ENCODE measurements around the gene TBL1X.

TBL1X gene

DNA sequence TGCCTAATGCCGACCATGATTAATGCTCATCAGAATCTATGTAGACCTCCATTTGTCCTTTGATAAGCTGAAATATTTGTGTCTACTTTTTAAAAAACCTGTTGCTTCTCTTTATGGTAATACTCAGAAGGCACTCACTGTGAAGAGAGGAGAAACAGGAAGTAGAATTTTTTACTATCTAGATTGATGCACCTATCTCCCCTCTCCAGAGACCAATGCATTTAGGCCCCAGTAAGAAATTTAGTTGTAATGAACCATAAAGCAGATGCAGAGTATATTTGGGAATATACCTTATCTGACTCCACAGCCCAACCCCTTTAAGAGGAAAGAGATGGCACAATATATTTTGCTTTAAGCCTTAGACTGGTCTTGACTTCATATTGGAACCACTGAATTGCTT lies 11.1 kb downstream of the TBL1X start:
- TF ChIP-seq CTCF (IDR thresholded peaks at IDR 0.05): no peak
- no peaks in the 10 kb centered on the region for H3K27me3 ChIP-seq (ENCODE audit: control insufficient read depth, insufficient read depth, low read length)
- no peak overlapping the region for H3K4me3 ChIP-seq (ENCODE audit: low read depth, low read length)
- H3K79me2 ChIP-seq: no peaks in the 10 kb centered on the region
- no peak overlapping the region for H3K4me2 ChIP-seq (ENCODE audit: low read length)
- no peak overlapping the region for H3K9ac ChIP-seq
- H3K9me3 ChIP-seq (ENCODE audit: control insufficient read depth, low read length): no peaks in the 10 kb centered on the region
- H2AFZ ChIP-seq: no peak overlapping the region
- peaks cover 5% of the 10 kb centered on the region for H3K4me1 ChIP-seq
- H3K36me3 ChIP-seq (ENCODE audit: control insufficient read depth, insufficient read depth, low read length): no peaks in the 10 kb centered on the region
- no peak overlapping the region for H3K27ac ChIP-seq

DNA sequence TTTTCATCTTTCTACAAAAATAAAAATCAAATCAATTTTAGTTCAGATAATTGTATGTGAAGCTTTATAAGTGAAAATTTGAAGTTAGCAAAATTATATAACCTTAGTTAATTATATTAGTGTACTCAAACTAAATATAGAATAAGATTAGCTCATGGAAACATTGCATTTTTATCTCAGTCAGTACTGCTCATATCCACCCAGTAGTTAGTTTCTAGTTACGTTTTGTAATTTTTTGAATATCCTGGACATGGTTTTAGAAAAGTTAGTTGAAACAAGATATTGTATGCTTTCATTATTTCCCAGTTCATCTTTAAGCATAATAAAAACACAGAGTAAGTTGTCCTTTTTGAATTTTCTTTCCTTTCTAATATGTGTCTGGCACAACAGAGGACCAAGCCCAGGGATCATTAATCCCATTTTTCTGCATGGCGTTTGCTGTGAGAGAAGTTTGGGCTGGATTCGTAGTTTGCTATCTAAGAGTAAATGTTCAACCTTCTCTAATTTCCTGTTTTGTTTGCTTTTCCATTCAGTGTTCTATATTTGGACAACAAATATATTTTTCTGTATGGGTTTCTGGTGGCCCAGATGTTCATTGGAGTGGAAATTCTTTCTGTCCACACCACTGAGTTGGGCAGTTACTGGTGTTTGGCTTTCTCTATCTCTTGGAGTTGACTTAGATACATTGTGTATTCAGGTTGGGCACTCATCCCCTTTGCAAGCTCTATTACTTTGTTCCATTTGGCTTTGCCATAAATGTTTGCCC lies 12.1 kb downstream of the TBL1X start:
- H3K4me1 ChIP-seq: no peaks in the 10 kb centered on the region
- no peak for TF ChIP-seq CTCF (IDR thresholded peaks at IDR 0.05)
- H2AFZ ChIP-seq: no peak overlapping the region
- H3K4me2 ChIP-seq (ENCODE audit: low read length): no peak overlapping the region
- no peak overlapping the region for H3K4me3 ChIP-seq (ENCODE audit: low read depth, low read length)
- H3K9me3 ChIP-seq (ENCODE audit: control insufficient read depth, low read length): no peaks in the 10 kb centered on the region
- no peak overlapping the region for H3K9ac ChIP-seq
- H3K79me2 ChIP-seq: no peaks in the 10 kb centered on the region
- no peaks in the 10 kb centered on the region for H3K36me3 ChIP-seq (ENCODE audit: control insufficient read depth, insufficient read depth, low read length)
- H3K27ac ChIP-seq: no peak overlapping the region
- H3K27me3 ChIP-seq (ENCODE audit: control insufficient read depth, insufficient read depth, low read length): no peaks in the 10 kb centered on the region

DNA sequence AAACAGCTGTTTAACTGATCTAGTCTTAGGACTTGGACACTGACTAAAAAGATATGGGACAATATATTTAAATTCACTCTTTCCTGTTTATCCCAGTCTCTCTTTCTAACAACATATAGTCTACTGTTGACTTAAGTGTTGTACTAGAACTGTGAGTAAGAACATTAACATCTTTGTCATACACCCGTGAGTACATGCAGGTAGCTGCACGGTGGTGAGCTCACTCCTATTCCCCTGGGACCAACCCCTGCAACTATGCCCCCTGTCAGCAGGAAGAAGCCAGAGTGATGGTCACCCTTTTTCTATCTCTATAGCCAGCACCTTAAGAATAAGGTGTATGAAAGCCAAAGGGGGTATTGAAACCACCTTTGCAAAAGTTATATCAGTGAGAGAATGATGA lies 17.6 kb downstream of the TBL1X start:
- no peaks in the 10 kb centered on the region for H3K36me3 ChIP-seq (ENCODE audit: control insufficient read depth, insufficient read depth, low read length)
- TF ChIP-seq CTCF (IDR thresholded peaks at IDR 0.05): no peak
- H3K27ac ChIP-seq: no peak overlapping the region

GRCh38 chrX:9482837-9483236 lies 18.0 kb downstream of the TBL1X start:
- Histone ChIP-seq H3K4me2 (ENCODE audit: low read length) (no peak overlapping the region), H3K4me1 (no peaks in the 10 kb centered on the region), H3K27ac (no peak overlapping the region), H3K9me3 (ENCODE audit: control insufficient read depth, low read length) (no peaks in the 10 kb centered on the region), H2AFZ (no peak overlapping the region), H3K36me3 (ENCODE audit: control insufficient read depth, insufficient read depth, low read length) (no peaks in the 10 kb centered on the region), H3K4me3 (ENCODE audit: low read depth, low read length) (no peak overlapping the region), H3K79me2 (no peaks in the 10 kb centered on the region), H3K27me3 (ENCODE audit: control insufficient read depth, insufficient read depth, low read length) (no peaks in the 10 kb centered on the region), H3K9ac (no peak overlapping the region)
- TF ChIP-seq CTCF (IDR thresholded peaks at IDR 0.05): no peak

More for the DNA sequence above, 17.6 kb downstream of the TBL1X start:
- Histone ChIP-seq H3K9me3 (ENCODE audit: control insufficient read depth, low read length) (no peaks in the 10 kb centered on the region), H2AFZ (no peak overlapping the region), H3K4me2 (ENCODE audit: low read length) (no peak overlapping the region), H3K4me1 (no peaks in the 10 kb centered on the region), H3K27me3 (ENCODE audit: control insufficient read depth, insufficient read depth, low read length) (no peaks in the 10 kb centered on the region), H3K79me2 (no peaks in the 10 kb centered on the region), H3K4me3 (ENCODE audit: low read depth, low read length) (no peak overlapping the region), H3K9ac (no peak overlapping the region)

DNA sequence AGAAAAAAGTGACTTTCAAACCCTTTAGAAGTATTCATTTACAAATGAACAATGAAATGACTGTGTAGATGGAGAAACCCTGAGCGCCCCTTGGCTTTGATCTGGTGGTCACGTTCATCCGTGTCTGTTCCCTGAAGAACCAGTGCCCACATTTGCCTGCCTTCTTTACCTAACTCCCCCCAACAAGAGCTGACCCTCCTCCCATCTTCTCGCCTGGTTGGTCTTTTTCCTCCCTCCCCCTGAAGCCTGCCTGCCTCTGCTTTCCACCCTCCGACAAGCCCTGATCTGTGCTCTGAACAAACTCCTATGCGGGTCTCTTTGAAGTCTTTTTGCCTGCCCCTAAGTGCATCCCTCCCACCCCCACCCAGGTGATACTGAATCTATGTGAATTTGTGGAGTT lies 18.5 kb downstream of the TBL1X start:
- no peak for TF ChIP-seq CTCF (IDR thresholded peaks at IDR 0.05)
- H3K9ac ChIP-seq: no peak overlapping the region
- H3K27me3 ChIP-seq (ENCODE audit: control insufficient read depth, insufficient read depth, low read length): no peaks in the 10 kb centered on the region

More for the DNA sequence above, 18.5 kb downstream of the TBL1X start:
- Histone ChIP-seq H3K9me3 (ENCODE audit: control insufficient read depth, low read length) (no peaks in the 10 kb centered on the region), H3K27ac (no peak overlapping the region), H2AFZ (no peak overlapping the region), H3K36me3 (ENCODE audit: control insufficient read depth, insufficient read depth, low read length) (no peaks in the 10 kb centered on the region), H3K4me1 (no peaks in the 10 kb centered on the region), H3K4me3 (ENCODE audit: low read depth, low read length) (no peak overlapping the region), H3K4me2 (ENCODE audit: low read length) (no peak overlapping the region), H3K79me2 (no peaks in the 10 kb centered on the region)
